Gastrocnemius medialis (tissue), 4 donors: ENCODE results near the gene PYROXD2. TPM values are rescaled to one million over a fixed set of nuclear protein-coding genes. Genes with fewer than 3 reads are reported as not detected.

Experiments
- ATAC-seq, 2 donors: fragments of 150-250 bp; one replicate each; pipeline ENCODE4 v1.9.1; 2016
- DNase-seq, 2 donors: peaks; one replicate each; pipeline ENCODE4 v3.0.0-alpha.2; 2019
- H3K27ac ChIP-seq, 4 donors: fragments of 200-600 bp; sonication (generic); 1 replicate in 1 of 4; 2 replicates in 3 of 4; pipeline ENCODE4 v1.5.1; 2016 to 2018; ENCODE audit warnings: mild to moderate bottlenecking in 2 of 4, moderate library complexity in 1 of 4
- H3K27me3 ChIP-seq, 3 donors: fragments of 200-600 bp; sonication (generic) in 2 of 3; 1 replicate in 1 of 3; 2 replicates in 2 of 3; pipeline versions ENCODE4 v1.5.1 to v1.6.0; 2016 to 2019; ENCODE audit warnings: mild to moderate bottlenecking in 1 of 3, moderate library complexity in 1 of 3
- H3K36me3 ChIP-seq, 2 donors: fragments of 200-600 bp; sonication (generic) in 1 of 2; one replicate each; pipeline ENCODE4 v1.5.1; 2017 to 2018
- H3K4me1 ChIP-seq, 2 donors: fragments of 200-600 bp; sonication (generic) in 1 of 2; one replicate each; pipeline ENCODE4 v1.5.1; 2016 to 2017; ENCODE audit warnings: mild to moderate bottlenecking in 2 of 2
- H3K4me3 ChIP-seq, 4 donors: fragments of 200-600 bp; sonication (generic) in 3 of 4; 1 replicate in 1 of 4; 2 replicates in 3 of 4; pipeline ENCODE4 v1.5.1; 2016 to 2019; ENCODE audit warnings: mild to moderate bottlenecking in 2 of 4
- H3K9me3 ChIP-seq, 3 donors: fragments of 200-600 bp; sonication (generic) in 2 of 3; 1 replicate in 1 of 3; 2 replicates in 2 of 3; pipeline ENCODE4 v1.5.1; 2016 to 2019
- CTCF ChIP-seq, 5 experiments: fragments of 450-650 bp in 3 of 5; fragments of 200-600 bp in 2 of 5; sonication (generic) in 2 of 5; IDR thresholded peaks in 4 of 5; conservative IDR thresholded peaks in 1 of 5; 1 replicate in 4 of 5; 2 replicates in 1 of 5; pipeline ENCODE4 v1.5.1; 2016 to 2019; ENCODE audit warnings: antibody characterized with exemption in 5 of 5, mild to moderate bottlenecking in 3 of 5, moderate library complexity in 3 of 5
- POLR2A ChIP-seq, 2 donors: fragments of 450-650 bp; IDR thresholded peaks; one replicate each; pipeline ENCODE4 v1.6.1; 2017; ENCODE audit warnings: antibody characterized with exemption in 2 of 2, mild to moderate bottlenecking in 2 of 2, moderate library complexity in 2 of 2
- in situ Hi-C, 4 donors: fragments of 200-750 bp; cut with MboI; loops; one replicate each; pipeline versions ENCODE4 v1.15.0 to v1.8.0; 2017; ENCODE audit warnings: low sequenced_read_pairs in 4 of 4
- intact Hi-C: fragments of 100-400 bp; cut with DNase I; formaldehyde crosslinking; loops from one replicate; pipeline ENCODE4 v1.15.1; 2023; ENCODE audit warnings: low total_unique reads
- total RNA-seq, 4 donors: library from RNA; depleted of rRNA; stranded (reverse); fragments of >200 nt; gene quantifications; one replicate each; pipeline versions ENCODE4 v1.1.0 to v1.2.3, GENCODE V29; 2016

Gene PYROXD2
- total RNA-seq, 4 donors from 2014 or later = 0.22 to 7.8 (median 1.3) TPM

GRCh38 chr10:98446661-98447221 is 31.8 kb upstream of the PYROXD2 start, which contains the start of gene HPS1:
HPS1 (minus strand) TSS chr10:98446935; CDS start chr10:98443240, 3,695 bp downstream.
- Histone ChIP-seq H3K36me3 (peaks cover 0 to 16% of the 10 kb centered on the region in 2 donors), H3K27ac (peak within 1 kb of the TSS; percentile 86 to 95 (median 90)), H3K9me3 (no peaks in the 10 kb centered on the region), H3K27me3 (no peaks in the 10 kb centered on the region), H3K4me3 (peak within 1 kb of the TSS; percentile 72 to 87 (median 78)), H3K4me1 (peaks cover 3 to 4% of the 10 kb centered on the region in 2 donors)
- ATAC-seq (peak; percentile 82 to 83), DNase-seq (peak; percentile 45 to 63)
- TF ChIP-seq CTCF (IDR thresholded peaks at IDR 0.05 in 4 of 5, conservative IDR thresholded peaks at IDR 0.05 in 1 of 5) (no peak), POLR2A (IDR thresholded peaks at IDR 0.05) (peak; percentile 82 to 90)
- intact Hi-C loops (no loop called here), in situ Hi-C loops (loop anchor here in 1 of 4 donors (25.0 kb wide), 1 partner anchor 184 kb away; the partner anchor contains the start of gene LOXL4)

- Histone ChIP-seq H3K4me1 (peaks cover 3 to 4% of the 10 kb centered on the region in 2 donors), H3K27me3 (no peaks in the 10 kb centered on the region), H3K9me3 (no peaks in the 10 kb centered on the region), H3K27ac (peak overlapping the region; percentile 86 to 95 (median 90)), H3K36me3 (peaks cover 0 to 16% of the 10 kb centered on the region in 2 donors), H3K4me3 (peak overlapping the region; percentile 72 to 87 (median 78))
- ATAC-seq = peak; percentile 63 to 65
- TF ChIP-seq CTCF (IDR thresholded peaks at IDR 0.05 in 4 of 5, conservative IDR thresholded peaks at IDR 0.05 in 1 of 5) (no peak), POLR2A (IDR thresholded peaks at IDR 0.05) (no peak)
- DNase-seq = no peak
- intact Hi-C loops (no loop called here), in situ Hi-C loops (loop anchor here in 1 of 4 donors (25.0 kb wide), 1 partner anchor 184 kb away; the partner anchor contains the start of gene LOXL4)
Measured at GRCh38 chr10:98446151-98446660, 31.2 kb upstream of the PYROXD2 start.

- Histone ChIP-seq H3K27me3 (no peaks in the 10 kb centered on the region), H3K9me3 (no peaks in the 10 kb centered on the region), H3K27ac (peak overlapping the region; percentile 86 to 95 (median 90)), H3K36me3 (peaks cover 0 to 16% of the 10 kb centered on the region in 2 donors), H3K4me3 (peak overlapping the region in 1 of 4 donors; percentile 87), H3K4me1 (peaks cover 3 to 4% of the 10 kb centered on the region in 2 donors)
- DNase-seq = no peak
- intact Hi-C loops = no loop called here
- ATAC-seq = no peak
- TF ChIP-seq CTCF (IDR thresholded peaks at IDR 0.05 in 4 of 5, conservative IDR thresholded peaks at IDR 0.05 in 1 of 5) (no peak), POLR2A (IDR thresholded peaks at IDR 0.05) (no peak)
- in situ Hi-C loops = loop anchor here in 1 of 4 donors (25.0 kb wide), 1 partner anchor 183 kb away; the partner anchor contains the start of gene LOXL4
Measured at GRCh38 chr10:98445200-98445812, 30.3 kb upstream of the PYROXD2 start.

GRCh38 chr10:98444314-98445006 is 29.5 kb upstream of the PYROXD2 start:
- Histone ChIP-seq H3K27ac (no peak overlapping the region), H3K4me3 (no peak overlapping the region), H3K4me1 (peaks cover 3 to 4% of the 10 kb centered on the region in 2 donors), H3K27me3 (no peaks in the 10 kb centered on the region), H3K36me3 (peaks cover 0 to 20% of the 10 kb centered on the region in 2 donors), H3K9me3 (no peaks in the 10 kb centered on the region)
- TF ChIP-seq POLR2A (IDR thresholded peaks at IDR 0.05) (no peak), CTCF (IDR thresholded peaks at IDR 0.05 in 4 of 5, conservative IDR thresholded peaks at IDR 0.05 in 1 of 5) (no peak)
- intact Hi-C loops = no loop called here
- DNase-seq = no peak
- ATAC-seq = no peak
- in situ Hi-C loops = loop anchor here in 1 of 4 donors (25.0 kb wide), 1 partner anchor 182 kb away; the partner anchor contains the start of gene LOXL4
